HG03558 (cell line): ENCODE results near the gene LARP1.
"Not testable (repeated sequence)": the region's sequence is repeated elsewhere in the genome, so short reads cannot be mapped to it uniquely, and the experiment has no call there.

ENCODE experiments used
- ATAC-seq: cut with Tn5 transposase; IDR thresholded peaks from one replicate; pipeline ENCODE4 v1.9.1; 2021; ENCODE audit warnings: moderate number of reproducible peaks; ENCODE audit not compliant: unreplicated experiment; ENCODE audit errors: extremely low read depth

The LARP1 gene

GRCh38 chr5:154755361-154756008, at the start of gene LARP1:
Gene LARP1 (plus strand): TSS chr5:154755377. CDS start chr5:154755758, 381 bp downstream.
- no peak for ATAC-seq

DNA sequence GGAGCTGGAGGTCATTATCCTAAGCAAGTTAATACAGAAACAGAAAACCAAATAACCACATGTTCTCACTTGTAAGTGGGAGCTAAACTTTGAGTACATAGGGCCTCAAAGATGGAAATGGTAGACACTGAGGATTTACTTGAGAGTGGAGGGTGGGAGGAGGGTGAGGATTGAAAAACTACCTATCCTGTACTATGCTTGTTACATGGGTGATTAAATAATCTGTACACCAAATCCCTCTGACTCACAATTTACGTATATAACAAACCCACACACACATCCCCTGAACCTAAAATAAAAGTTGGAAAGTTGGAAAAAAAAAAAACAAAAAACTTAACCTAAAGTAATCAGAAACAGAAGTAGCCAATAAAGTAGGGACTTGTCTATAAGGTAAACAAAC, 48.8 kb upstream of the LARP1 start:
- ATAC-seq, result no peak

- no peak for ATAC-seq
Measured at GRCh38 chr5:154707641-154708040, 47.5 kb upstream of the LARP1 start.

- no peak for ATAC-seq
Measured at GRCh38 chr5:154708207-154708606, 47.0 kb upstream of the LARP1 start.

- ATAC-seq, result no peak
Measured at GRCh38 chr5:154708846-154709245, 46.3 kb upstream of the LARP1 start.

- no peak for ATAC-seq
Measured at GRCh38 chr5:154709368-154710305, 45.5 kb upstream of the LARP1 start.

GRCh38 chr5:154712518-154713437, 42.4 kb upstream of the LARP1 start:
- no peak for ATAC-seq

- ATAC-seq, result no peak
Measured at GRCh38 chr5:154713615-154714125, 41.5 kb upstream of the LARP1 start.

- ATAC-seq, result peak; percentile 95
Measured at GRCh38 chr5:154714266-154714986, 40.8 kb upstream of the LARP1 start.

DNA sequence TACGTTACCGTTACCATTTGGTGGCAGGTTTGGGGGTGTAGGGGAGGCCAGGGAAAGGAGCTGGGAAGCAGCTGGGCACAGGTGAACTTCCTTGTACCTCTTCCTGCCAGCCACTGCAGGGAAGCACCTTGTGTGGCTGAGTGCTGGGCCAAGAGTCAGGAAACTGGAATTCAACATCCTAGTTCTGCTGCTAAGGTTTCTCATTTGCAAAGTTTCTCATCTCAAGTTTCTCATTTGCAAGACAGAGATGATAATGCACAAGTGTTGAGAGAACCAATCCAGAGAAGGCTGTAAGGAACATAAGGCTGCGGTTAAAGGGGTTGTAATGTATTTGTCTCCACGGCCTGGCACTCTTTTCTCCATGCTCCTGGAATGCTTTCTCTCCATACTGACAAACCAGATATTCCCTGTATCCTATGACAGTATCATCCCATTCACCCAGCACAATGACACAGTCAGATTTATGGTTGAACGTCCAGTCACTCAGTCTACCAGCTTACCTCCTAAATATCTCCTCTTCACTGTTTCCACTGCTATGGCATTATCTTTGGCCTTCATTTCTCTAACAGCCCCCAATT, 33.6 kb upstream of the LARP1 start:
- ATAC-seq, result no peak

DNA sequence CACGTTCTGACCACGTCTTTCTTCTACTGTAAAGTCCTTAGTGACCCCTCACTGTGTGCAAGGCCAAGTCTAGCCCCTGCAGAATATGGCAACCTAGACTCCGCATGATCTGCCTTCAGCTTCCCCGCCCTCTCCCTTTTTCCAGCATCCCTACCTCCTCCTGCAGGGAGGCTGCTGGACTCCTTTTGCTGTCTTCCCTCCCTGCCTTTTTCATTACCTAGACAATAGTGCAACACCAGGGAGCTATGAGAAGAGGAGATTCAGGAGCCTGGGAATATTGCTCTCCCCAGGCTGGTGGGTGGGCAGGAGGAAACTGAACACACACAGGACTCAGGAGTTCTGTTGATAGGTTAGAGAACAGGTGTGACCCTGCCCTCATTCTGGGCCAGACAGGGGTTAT, 33.1 kb upstream of the LARP1 start:
- no peak for ATAC-seq

DNA sequence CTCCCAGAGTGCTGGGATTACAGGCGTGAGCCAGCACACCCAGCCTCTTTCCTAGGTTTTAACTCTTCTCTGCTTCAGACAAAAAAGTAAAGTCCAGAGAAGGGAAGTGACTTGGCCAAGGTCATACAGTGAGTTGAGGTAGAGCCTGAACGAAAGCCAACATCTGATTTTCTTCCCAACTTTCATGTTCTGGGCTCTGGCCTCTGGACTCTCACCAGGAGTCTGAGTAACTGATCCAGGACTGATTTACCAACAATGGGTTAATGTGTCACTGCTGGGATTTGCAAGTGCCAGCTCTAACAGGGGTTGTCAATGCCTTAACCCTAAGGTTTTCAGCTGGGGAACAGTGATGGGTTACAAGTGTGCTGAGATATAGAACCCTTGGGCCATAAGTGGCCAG, 32.2 kb upstream of the LARP1 start:
- ATAC-seq, result no peak

DNA sequence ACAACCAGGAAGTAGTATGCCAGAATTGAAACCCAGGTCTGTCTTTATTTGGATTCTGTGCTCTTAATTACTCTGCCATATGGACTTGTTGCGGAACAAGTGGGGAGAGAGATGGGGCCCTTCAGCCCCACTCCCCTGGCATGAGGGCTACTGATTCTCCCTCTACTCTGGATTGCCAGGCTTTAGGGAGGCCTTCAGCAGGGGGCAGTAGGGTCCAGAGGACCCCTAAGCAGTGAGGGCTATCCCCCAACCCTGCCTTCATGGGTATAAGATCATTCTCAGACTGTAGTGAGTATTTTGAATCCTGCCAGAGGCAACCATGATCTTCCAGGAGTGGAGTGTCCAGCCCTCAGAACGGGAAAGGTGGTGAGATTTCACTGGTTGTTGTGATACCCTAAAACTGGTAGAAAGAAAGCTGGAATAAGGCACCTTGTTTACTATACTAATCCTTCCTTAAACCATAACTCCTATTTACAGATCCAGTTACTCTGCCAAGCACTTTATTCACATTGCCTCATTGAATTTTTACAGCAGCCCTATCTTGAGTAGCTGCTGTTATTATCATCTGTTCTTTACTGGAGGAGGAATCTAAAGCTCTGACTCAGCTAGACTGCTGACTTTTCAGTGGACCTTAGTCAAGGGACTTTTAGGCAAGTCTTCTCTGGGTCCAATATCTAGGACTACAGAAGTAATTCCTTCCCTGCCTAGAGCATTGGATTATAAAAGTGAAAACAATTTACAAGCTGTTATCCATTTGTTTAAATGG, 31.3 kb upstream of the LARP1 start:
- ATAC-seq, result no peak

- ATAC-seq, result no peak
Measured at GRCh38 chr5:154727361-154727760, 27.8 kb upstream of the LARP1 start.

DNA sequence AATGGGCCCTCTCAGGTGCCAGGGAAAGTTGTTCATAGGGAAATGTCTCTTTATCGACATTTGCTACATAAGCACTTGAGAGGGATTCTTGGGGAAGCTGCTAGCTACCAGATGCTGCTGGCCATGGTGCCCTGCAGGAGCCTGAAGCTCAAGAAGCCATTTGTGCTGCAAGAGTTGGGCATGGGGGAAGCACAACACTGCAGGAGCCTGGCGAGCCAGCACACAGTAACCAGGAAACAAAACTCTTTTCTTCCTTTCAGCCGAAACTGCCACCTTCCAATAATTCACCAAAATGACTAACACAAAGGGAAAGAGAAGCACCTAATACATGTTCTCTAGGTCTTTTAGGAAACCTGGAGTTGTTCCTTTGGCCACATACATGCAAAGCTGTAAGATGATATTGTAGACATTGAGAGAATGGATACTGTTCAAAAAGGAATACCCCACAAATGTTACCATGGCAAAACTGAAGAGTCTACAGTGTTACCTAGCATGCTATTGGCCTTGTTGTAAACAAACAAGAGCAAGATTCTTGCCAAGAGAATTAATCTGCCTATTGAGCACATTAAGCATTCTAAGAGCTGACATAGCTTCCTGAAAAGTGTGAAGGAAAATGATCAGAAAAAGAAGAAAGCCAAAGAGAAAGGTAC, 26.1 kb upstream of the LARP1 start:
- ATAC-seq, result no peak

- ATAC-seq, result no peak
Measured at GRCh38 chr5:154729613-154730012, 25.6 kb upstream of the LARP1 start.

- not testable (repeated sequence) for ATAC-seq
Measured at GRCh38 chr5:154730761-154731160, 24.4 kb upstream of the LARP1 start.

DNA sequence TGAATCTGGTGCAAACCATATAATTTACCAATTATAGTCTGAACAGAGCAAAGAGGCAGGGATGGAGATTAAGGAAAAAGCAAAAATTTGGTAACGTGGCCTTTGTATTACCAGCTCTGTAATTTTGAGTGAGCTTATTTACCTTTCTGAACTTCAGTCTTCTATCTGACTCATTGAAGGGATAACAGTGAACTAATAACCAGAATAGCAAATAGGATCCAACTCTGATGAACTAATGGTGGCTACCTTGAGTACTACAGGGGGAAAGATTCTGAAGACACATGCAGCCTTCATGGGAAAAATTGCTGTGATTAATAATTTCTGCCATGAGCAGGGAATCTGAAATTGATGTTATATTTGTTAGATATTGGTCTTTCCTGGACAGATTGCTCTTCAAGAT, 23.0 kb upstream of the LARP1 start:
- no peak for ATAC-seq
